ENCODE results near the gene JAKMIP3. TPM values are rescaled to one million over a fixed set of nuclear protein-coding genes. Genes with fewer than 3 reads are reported as not detected.

Gene JAKMIP3
- total RNA-seq, 4 donors from 2014 or later = 0.26 to 1.3 (median 1.2) TPM; not detected in 1

DNA sequence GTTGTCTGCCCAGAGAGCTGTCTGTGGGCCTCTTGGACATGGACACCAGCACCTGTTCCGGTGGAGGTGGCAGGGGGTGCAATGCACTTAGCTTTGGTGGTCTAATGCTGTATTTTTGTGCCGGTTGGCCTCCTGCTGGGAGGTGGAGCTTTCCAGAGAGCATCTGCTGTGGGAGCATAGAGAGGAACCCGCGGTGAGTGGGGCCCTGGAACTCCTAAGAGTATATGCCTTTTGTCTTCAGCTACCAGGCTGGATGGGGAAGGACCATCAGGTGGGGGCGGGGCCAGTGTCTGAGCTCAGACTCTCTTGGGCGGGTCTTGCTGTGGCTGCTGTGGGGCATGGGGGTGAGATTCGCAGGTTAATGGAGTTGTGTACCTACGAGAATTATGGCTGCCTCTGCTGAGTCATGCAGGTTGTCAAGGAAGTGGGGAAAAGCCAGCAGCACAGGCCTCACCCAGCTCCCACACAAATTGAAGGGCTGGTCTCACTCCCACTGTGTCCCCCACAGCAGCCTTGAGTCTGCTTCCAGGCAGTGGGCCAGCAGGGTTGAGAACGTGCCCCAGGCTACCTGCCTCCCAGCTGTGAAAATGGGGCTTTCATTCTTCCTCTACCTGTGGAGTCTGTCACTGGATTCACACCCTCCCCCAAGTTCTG is 29.0 kb downstream of the JAKMIP3 start:
- no peak overlapping the region for H3K4me3 ChIP-seq
- no peak overlapping the region for H3K27ac ChIP-seq
- H3K4me1 ChIP-seq = no peaks in the 10 kb centered on the region
- H3K9me3 ChIP-seq = no peaks in the 10 kb centered on the region
- H3K27me3 ChIP-seq = no peaks in the 10 kb centered on the region
- intact Hi-C loops (cut with DNase I; ENCODE audit: low total_unique reads) = no loop called here
- H3K36me3 ChIP-seq = no peaks in the 10 kb centered on the region
- no peak for DNase-seq
- TF ChIP-seq CTCF (IDR thresholded peaks at IDR 0.05) (no peak), POLR2A (IDR thresholded peaks at IDR 0.05) (no peak)

- TF ChIP-seq POLR2A (IDR thresholded peaks at IDR 0.05) = no peak
- no peak for TF ChIP-seq CTCF (IDR thresholded peaks at IDR 0.05)
- no peak overlapping the region for H3K27ac ChIP-seq
- no peak overlapping the region for H3K4me3 ChIP-seq
- no peaks in the 10 kb centered on the region for H3K4me1 ChIP-seq
- no peaks in the 10 kb centered on the region for H3K9me3 ChIP-seq
- no peaks in the 10 kb centered on the region for H3K36me3 ChIP-seq
- H3K27me3 ChIP-seq = no peaks in the 10 kb centered on the region
- no peak for DNase-seq
- intact Hi-C loops (cut with DNase I; ENCODE audit: low total_unique reads) = no loop called here
Observed at GRCh38 chr10:132095403-132096113, 29.8 kb downstream of the JAKMIP3 start.

GRCh38 chr10:132096223-132096622 is 30.5 kb downstream of the JAKMIP3 start:
- intact Hi-C loops (cut with DNase I; ENCODE audit: low total_unique reads) = no loop called here
- Histone ChIP-seq H3K9me3 (no peaks in the 10 kb centered on the region), H3K36me3 (no peaks in the 10 kb centered on the region), H3K4me1 (no peaks in the 10 kb centered on the region), H3K27ac (no peak overlapping the region), H3K27me3 (no peaks in the 10 kb centered on the region), H3K4me3 (no peak overlapping the region)
- no peak for DNase-seq
- TF ChIP-seq POLR2A (IDR thresholded peaks at IDR 0.05) = no peak

- no peaks in the 10 kb centered on the region for H3K27me3 ChIP-seq
- TF ChIP-seq CTCF (IDR thresholded peaks at IDR 0.05) (no peak), POLR2A (IDR thresholded peaks at IDR 0.05) (no peak)
- no peaks in the 10 kb centered on the region for H3K4me1 ChIP-seq
- no peak overlapping the region for H3K4me3 ChIP-seq
- intact Hi-C loops (cut with DNase I; ENCODE audit: low total_unique reads) = no loop called here
- H3K36me3 ChIP-seq = no peaks in the 10 kb centered on the region
- H3K27ac ChIP-seq = no peak overlapping the region
- no peak for DNase-seq
- no peaks in the 10 kb centered on the region for H3K9me3 ChIP-seq
Observed at GRCh38 chr10:132096863-132097478, 31.2 kb downstream of the JAKMIP3 start.

- Histone ChIP-seq H3K4me1 (no peaks in the 10 kb centered on the region), H3K36me3 (no peaks in the 10 kb centered on the region), H3K27me3 (no peaks in the 10 kb centered on the region), H3K9me3 (no peaks in the 10 kb centered on the region), H3K4me3 (no peak overlapping the region), H3K27ac (no peak overlapping the region)
- intact Hi-C loops (cut with DNase I; ENCODE audit: low total_unique reads) = no loop called here
- TF ChIP-seq CTCF (IDR thresholded peaks at IDR 0.05) = no peak
- TF ChIP-seq POLR2A (IDR thresholded peaks at IDR 0.05) = no peak
- no peak for DNase-seq
Observed at GRCh38 chr10:132097609-132098377, 32.0 kb downstream of the JAKMIP3 start.

All from uterus (tissue), 4 donors.